ENCODE measurements around the gene GREM2.

GREM2 gene

DNA sequence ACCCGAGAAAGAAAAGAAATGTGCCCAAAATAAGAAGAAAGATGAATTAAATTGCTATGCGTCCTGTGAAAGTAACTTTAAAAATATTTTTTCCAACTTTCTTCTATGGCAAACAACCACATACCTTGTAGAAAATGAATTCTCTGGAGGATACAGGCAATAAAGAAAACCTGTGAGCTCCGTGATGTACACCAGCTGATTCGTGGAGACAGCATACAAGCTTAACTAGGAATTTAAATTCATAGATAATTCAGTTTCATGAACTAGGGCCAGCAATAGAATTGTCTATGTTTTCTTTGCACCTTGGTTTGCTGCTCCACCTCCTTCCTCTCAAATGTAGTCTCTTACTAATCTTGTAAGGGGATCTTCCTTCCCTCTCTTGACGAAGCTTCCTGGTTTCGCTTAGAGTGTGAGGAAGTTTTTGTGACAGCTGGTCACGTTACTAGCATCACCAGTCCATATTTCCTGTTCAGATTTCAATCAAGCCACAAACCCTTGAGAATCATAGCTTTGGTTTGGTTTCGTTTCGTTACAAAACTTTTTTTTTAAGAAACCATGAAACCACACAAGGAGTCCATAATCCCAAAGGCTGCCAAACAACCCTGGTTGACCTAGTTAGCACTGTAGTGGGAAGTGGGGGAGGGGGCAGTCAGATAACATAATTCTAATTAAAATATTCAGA is 35.8 kb downstream of the GREM2 start:
- H3K27me3 ChIP-seq (ENCODE audit: insufficient read depth, low read length), result no peaks in the 10 kb centered on the region; the same call in 1 of the 2 replicates
- H3K9me2 ChIP-seq (ENCODE audit: low read depth, low read length), result no peaks in the 10 kb centered on the region
- H3K4me3 ChIP-seq (ENCODE audit: low read depth, low read length, poor library complexity, severe bottlenecking), result peak overlapping the region; percentile 5
- H3K27ac ChIP-seq (ENCODE audit: low read depth, low read length, poor library complexity, severe bottlenecking), result no peak overlapping the region
- H3K79me2 ChIP-seq (ENCODE audit: insufficient read depth, low read length), result no peaks in the 10 kb centered on the region
- TF ChIP-seq EZH2 (IDR thresholded peaks at IDR 0.05; ENCODE audit: borderline replicate concordance, low read length), result no peak
- TF ChIP-seq, protein P1, sequence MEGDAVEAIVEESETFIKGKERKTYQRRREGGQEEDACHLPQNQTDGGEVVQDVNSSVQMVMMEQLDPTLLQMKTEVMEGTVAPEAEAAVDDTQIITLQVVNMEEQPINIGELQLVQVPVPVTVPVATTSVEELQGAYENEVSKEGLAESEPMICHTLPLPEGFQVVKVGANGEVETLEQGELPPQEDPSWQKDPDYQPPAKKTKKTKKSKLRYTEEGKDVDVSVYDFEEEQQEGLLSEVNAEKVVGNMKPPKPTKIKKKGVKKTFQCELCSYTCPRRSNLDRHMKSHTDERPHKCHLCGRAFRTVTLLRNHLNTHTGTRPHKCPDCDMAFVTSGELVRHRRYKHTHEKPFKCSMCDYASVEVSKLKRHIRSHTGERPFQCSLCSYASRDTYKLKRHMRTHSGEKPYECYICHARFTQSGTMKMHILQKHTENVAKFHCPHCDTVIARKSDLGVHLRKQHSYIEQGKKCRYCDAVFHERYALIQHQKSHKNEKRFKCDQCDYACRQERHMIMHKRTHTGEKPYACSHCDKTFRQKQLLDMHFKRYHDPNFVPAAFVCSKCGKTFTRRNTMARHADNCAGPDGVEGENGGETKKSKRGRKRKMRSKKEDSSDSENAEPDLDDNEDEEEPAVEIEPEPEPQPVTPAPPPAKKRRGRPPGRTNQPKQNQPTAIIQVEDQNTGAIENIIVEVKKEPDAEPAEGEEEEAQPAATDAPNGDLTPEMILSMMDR (IDR thresholded peaks at IDR 0.05; ENCODE audit: low read length), result no peak
- no peaks in the 10 kb centered on the region for H3K9me3 ChIP-seq (ENCODE audit: low read length)
- H4K20me1 ChIP-seq (ENCODE audit: insufficient read depth, low read length), result no peaks in the 10 kb centered on the region
- H3K4me1 ChIP-seq (ENCODE audit: insufficient read depth, low read length, severe bottlenecking), result no peaks in the 10 kb centered on the region
- no peak overlapping the region for H3K9ac ChIP-seq (ENCODE audit: low read length)
- no peaks in the 10 kb centered on the region for H3K36me3 ChIP-seq (ENCODE audit: insufficient read depth, low read length)
- H3K4me2 ChIP-seq (ENCODE audit: low read length), result peak overlapping the region; percentile 42; the same call in 1 of the 2 replicates
- no peak overlapping the region for H2AFZ ChIP-seq (ENCODE audit: low read length)
- no peaks in the 10 kb centered on the region for H3F3A ChIP-seq (ENCODE audit: insufficient read depth, low read length)

DNA sequence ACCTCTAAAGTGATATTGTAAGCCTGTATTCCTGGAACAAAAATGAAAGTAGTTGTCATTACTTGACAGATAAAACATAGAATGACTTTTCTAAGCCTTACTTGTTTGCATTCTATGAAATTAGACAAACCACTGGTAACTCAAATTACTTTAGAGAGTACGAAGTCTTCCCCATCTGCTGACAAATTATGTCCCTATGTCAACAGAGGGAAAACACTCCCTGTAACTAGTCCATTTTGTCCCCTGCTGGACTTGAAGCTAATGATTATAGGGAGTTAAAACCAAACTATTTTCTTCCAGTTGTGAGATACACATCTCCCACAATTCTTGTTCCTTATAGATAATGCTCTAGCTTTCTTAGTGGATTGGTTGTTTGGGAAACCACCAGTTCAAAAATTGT is 39.6 kb downstream of the GREM2 start:
- Histone ChIP-seq H3K4me3 (ENCODE audit: low read depth, low read length, poor library complexity, severe bottlenecking) (no peak overlapping the region), H3K4me2 (ENCODE audit: low read length) (no peak overlapping the region), H3K9me3 (ENCODE audit: low read length) (no peaks in the 10 kb centered on the region), H3F3A (ENCODE audit: insufficient read depth, low read length) (no peaks in the 10 kb centered on the region), H4K20me1 (ENCODE audit: insufficient read depth, low read length) (no peaks in the 10 kb centered on the region), H3K36me3 (ENCODE audit: insufficient read depth, low read length) (no peaks in the 10 kb centered on the region), H3K27ac (ENCODE audit: low read depth, low read length, poor library complexity, severe bottlenecking) (no peak overlapping the region), H3K4me1 (ENCODE audit: insufficient read depth, low read length, severe bottlenecking) (no peaks in the 10 kb centered on the region), H2AFZ (ENCODE audit: low read length) (no peak overlapping the region), H3K79me2 (ENCODE audit: insufficient read depth, low read length) (no peaks in the 10 kb centered on the region), H3K27me3 (ENCODE audit: insufficient read depth, low read length) (no peaks in the 10 kb centered on the region), H3K9ac (ENCODE audit: low read length) (no peak overlapping the region), H3K9me2 (ENCODE audit: low read depth, low read length) (no peaks in the 10 kb centered on the region)
- no peak for TF ChIP-seq EZH2 (IDR thresholded peaks at IDR 0.05; ENCODE audit: borderline replicate concordance, low read length)
- TF ChIP-seq, protein P1 (IDR thresholded peaks at IDR 0.05; ENCODE audit: low read length), result no peak

DNA sequence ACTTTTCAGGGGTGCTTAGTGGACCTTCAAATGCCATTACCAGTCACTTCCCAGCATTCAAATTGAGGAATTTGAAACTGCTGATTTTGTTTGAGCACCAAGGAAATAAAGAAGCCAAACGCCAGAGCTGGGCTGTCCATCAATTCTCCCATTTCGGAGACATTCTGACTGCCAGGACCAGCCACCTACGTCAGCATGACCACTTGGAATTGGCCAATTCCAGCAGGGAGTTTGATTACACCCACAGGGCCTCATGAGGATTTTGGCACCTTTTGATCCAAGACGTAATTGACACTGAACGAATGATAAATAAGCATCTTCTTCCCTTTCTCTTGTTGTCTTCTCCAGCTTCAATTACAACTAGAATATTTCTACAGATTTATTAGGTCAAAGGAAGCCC is 40.2 kb downstream of the GREM2 start:
- Histone ChIP-seq H3K79me2 (ENCODE audit: insufficient read depth, low read length) (no peaks in the 10 kb centered on the region), H3K27me3 (ENCODE audit: insufficient read depth, low read length) (no peaks in the 10 kb centered on the region), H3K4me2 (ENCODE audit: low read length) (no peak overlapping the region), H3K27ac (ENCODE audit: low read depth, low read length, poor library complexity, severe bottlenecking) (no peak overlapping the region), H3K9me3 (ENCODE audit: low read length) (no peaks in the 10 kb centered on the region), H3K36me3 (ENCODE audit: insufficient read depth, low read length) (no peaks in the 10 kb centered on the region), H2AFZ (ENCODE audit: low read length) (no peak overlapping the region), H4K20me1 (ENCODE audit: insufficient read depth, low read length) (no peaks in the 10 kb centered on the region), H3F3A (ENCODE audit: insufficient read depth, low read length) (no peaks in the 10 kb centered on the region), H3K9ac (ENCODE audit: low read length) (no peak overlapping the region), H3K4me1 (ENCODE audit: insufficient read depth, low read length, severe bottlenecking) (no peaks in the 10 kb centered on the region), H3K4me3 (ENCODE audit: low read depth, low read length, poor library complexity, severe bottlenecking) (no peak overlapping the region), H3K9me2 (ENCODE audit: low read depth, low read length) (no peaks in the 10 kb centered on the region)
- TF ChIP-seq, protein P1 (IDR thresholded peaks at IDR 0.05; ENCODE audit: low read length), result no peak
- TF ChIP-seq EZH2 (IDR thresholded peaks at IDR 0.05; ENCODE audit: borderline replicate concordance, low read length), result no peak
